Activated naive CD8-positive, alpha-beta T cell treated with anti-CD3 and anti-CD28 coated beads for 36 hours (primary cell): ENCODE results near the gene SLC24A2. TPM values are rescaled to one million over a fixed set of nuclear protein-coding genes. Genes with fewer than 3 reads are reported as not detected.
"Not testable (repeated sequence)": the region's sequence is repeated elsewhere in the genome, so short reads cannot be mapped to it uniquely, and the experiment has no call there.

Experiments used
- DNase-seq: peaks from one replicate; pipeline ENCODE4 v3.0.0; 2021
- H3K27ac Mint-ChIP-seq: one replicate; pipeline ENCODE4 v1.8.0; 2022; ENCODE audit warnings: mild to moderate bottlenecking, moderate library complexity, mixed read lengths
- H3K27me3 Mint-ChIP-seq: one replicate; pipeline ENCODE4 v1.8.0; 2022; ENCODE audit warnings: mild to moderate bottlenecking, mixed read lengths
- H3K36me3 Mint-ChIP-seq: one replicate; pipeline ENCODE4 v1.8.0; 2021; ENCODE audit warnings: mild to moderate bottlenecking, mixed read lengths
- H3K4me1 Mint-ChIP-seq: one replicate; pipeline ENCODE4 v1.8.0; 2021; ENCODE audit warnings: mixed read lengths
- H3K4me3 Mint-ChIP-seq: one replicate; pipeline ENCODE4 v1.8.0; 2022; ENCODE audit warnings: mild to moderate bottlenecking, moderate library complexity, mixed read lengths
- H3K9me3 Mint-ChIP-seq: one replicate; pipeline ENCODE4 v1.8.0; 2022; ENCODE audit warnings: mixed read lengths
- total RNA-seq, 2 experiments: library from RNA; stranded (reverse); gene quantifications; one replicate each; pipeline ENCODE4 v1.2.3, GENCODE V29; 2021

SLC24A2 gene
- total RNA-seq: not detected

- peaks cover 52% of the 10 kb centered on the region for H3K27me3 Mint-ChIP-seq
- H3K9me3 Mint-ChIP-seq: no peaks in the 10 kb centered on the region
- no peak within 1 kb of the TSS for H3K27ac Mint-ChIP-seq
- H3K4me1 Mint-ChIP-seq: no peaks in the 10 kb centered on the region
- DNase-seq: peak; percentile 2
- H3K4me3 Mint-ChIP-seq: no peak within 1 kb of the TSS
- no peaks in the 10 kb centered on the region for H3K36me3 Mint-ChIP-seq
Measured at GRCh38 chr9:19788614-19789271, at the start of gene SLC24A2. Gene SLC24A2 (minus strand): TSS chr9:19789037.

GRCh38 chr9:19833331-19833730 lies 44.5 kb upstream of the SLC24A2 start:
- H3K27me3 Mint-ChIP-seq: peaks cover 11% of the 10 kb centered on the region
- DNase-seq, H3K4me1 Mint-ChIP-seq, H3K9me3 Mint-ChIP-seq, H3K36me3 Mint-ChIP-seq, H3K27ac Mint-ChIP-seq, H3K4me3 Mint-ChIP-seq: not testable (repeated sequence)

GRCh38 chr9:19830796-19831195 lies 42.0 kb upstream of the SLC24A2 start:
- H3K27me3 Mint-ChIP-seq: peaks cover 15% of the 10 kb centered on the region
- no peak overlapping the region for H3K4me3 Mint-ChIP-seq

GRCh38 chr9:19828576-19829109 lies 39.8 kb upstream of the SLC24A2 start:
- no peak overlapping the region for H3K4me3 Mint-ChIP-seq
- DNase-seq: no peak
- peaks cover 3% of the 10 kb centered on the region for H3K9me3 Mint-ChIP-seq
- no peaks in the 10 kb centered on the region for H3K4me1 Mint-ChIP-seq
- H3K27ac Mint-ChIP-seq: no peak overlapping the region
- no peaks in the 10 kb centered on the region for H3K36me3 Mint-ChIP-seq
- peaks cover 15% of the 10 kb centered on the region for H3K27me3 Mint-ChIP-seq

More at GRCh38 chr9:19830796-19831195, 42.0 kb upstream of the SLC24A2 start:
- H3K4me1 Mint-ChIP-seq: no peaks in the 10 kb centered on the region
- DNase-seq: no peak
- H3K27ac Mint-ChIP-seq: no peak overlapping the region
- no peaks in the 10 kb centered on the region for H3K36me3 Mint-ChIP-seq
- peaks cover 4% of the 10 kb centered on the region for H3K9me3 Mint-ChIP-seq

- no peak for DNase-seq
- Mint-ChIP-seq H3K4me3 (no peak overlapping the region), H3K4me1 (no peaks in the 10 kb centered on the region), H3K36me3 (peaks cover 1% of the 10 kb centered on the region), H3K9me3 (peaks cover 20% of the 10 kb centered on the region), H3K27ac (no peak overlapping the region), H3K27me3 (peaks cover 12% of the 10 kb centered on the region)
Measured at GRCh38 chr9:19816769-19817168, 27.9 kb upstream of the SLC24A2 start.

- H3K4me1 Mint-ChIP-seq: no peaks in the 10 kb centered on the region
- H3K27ac Mint-ChIP-seq: no peak overlapping the region
- H3K36me3 Mint-ChIP-seq: no peaks in the 10 kb centered on the region
- H3K4me3 Mint-ChIP-seq: no peak overlapping the region
- peaks cover 18% of the 10 kb centered on the region for H3K27me3 Mint-ChIP-seq
- DNase-seq: no peak
- peaks cover 16% of the 10 kb centered on the region for H3K9me3 Mint-ChIP-seq
Measured at GRCh38 chr9:19812194-19812593, 23.4 kb upstream of the SLC24A2 start.

GRCh38 chr9:19809422-19810269 lies 20.8 kb upstream of the SLC24A2 start:
- Mint-ChIP-seq H3K27me3 (peaks cover 22% of the 10 kb centered on the region), H3K27ac (no peak overlapping the region), H3K9me3 (peaks cover 6% of the 10 kb centered on the region), H3K4me3 (no peak overlapping the region), H3K36me3 (no peaks in the 10 kb centered on the region), H3K4me1 (no peaks in the 10 kb centered on the region)
- DNase-seq: no peak

- DNase-seq: no peak
- Mint-ChIP-seq H3K27me3 (peaks cover 22% of the 10 kb centered on the region), H3K36me3 (no peaks in the 10 kb centered on the region), H3K9me3 (peaks cover 3% of the 10 kb centered on the region), H3K27ac (no peak overlapping the region), H3K4me1 (no peaks in the 10 kb centered on the region), H3K4me3 (no peak overlapping the region)
Measured at GRCh38 chr9:19807182-19807892, 18.5 kb upstream of the SLC24A2 start.

GRCh38 chr9:19804431-19804830 lies 15.6 kb upstream of the SLC24A2 start:
- no peak overlapping the region for H3K27ac Mint-ChIP-seq
- H3K36me3 Mint-ChIP-seq: no peaks in the 10 kb centered on the region
- no peaks in the 10 kb centered on the region for H3K4me1 Mint-ChIP-seq
- H3K4me3 Mint-ChIP-seq: no peak overlapping the region
- H3K9me3 Mint-ChIP-seq: no peaks in the 10 kb centered on the region
- DNase-seq: no peak
- peaks cover 19% of the 10 kb centered on the region for H3K27me3 Mint-ChIP-seq

GRCh38 chr9:19800884-19801283 lies 12.0 kb upstream of the SLC24A2 start:
- Mint-ChIP-seq H3K27ac (no peak overlapping the region), H3K4me3 (no peak overlapping the region), H3K4me1 (no peaks in the 10 kb centered on the region), H3K36me3 (no peaks in the 10 kb centered on the region), H3K9me3 (peaks cover 2% of the 10 kb centered on the region), H3K27me3 (peaks cover 11% of the 10 kb centered on the region)
- no peak for DNase-seq

GRCh38 chr9:19799784-19800183 lies 10.9 kb upstream of the SLC24A2 start:
- H3K36me3 Mint-ChIP-seq: no peaks in the 10 kb centered on the region
- H3K27ac Mint-ChIP-seq: no peak overlapping the region
- peaks cover 2% of the 10 kb centered on the region for H3K9me3 Mint-ChIP-seq
- DNase-seq: no peak
- no peaks in the 10 kb centered on the region for H3K4me1 Mint-ChIP-seq
- peaks cover 4% of the 10 kb centered on the region for H3K27me3 Mint-ChIP-seq
- H3K4me3 Mint-ChIP-seq: no peak overlapping the region

- Mint-ChIP-seq H3K9me3 (no peaks in the 10 kb centered on the region), H3K4me3 (no peak overlapping the region), H3K27ac (no peak overlapping the region), H3K36me3 (no peaks in the 10 kb centered on the region), H3K4me1 (no peaks in the 10 kb centered on the region), H3K27me3 (peaks cover 52% of the 10 kb centered on the region)
- DNase-seq: no peak
Measured at GRCh38 chr9:19788152-19788551, 685 bp downstream of the SLC24A2 start.

- no peaks in the 10 kb centered on the region for H3K9me3 Mint-ChIP-seq
- H3K4me1 Mint-ChIP-seq: no peaks in the 10 kb centered on the region
- H3K36me3 Mint-ChIP-seq: no peaks in the 10 kb centered on the region
- H3K27ac Mint-ChIP-seq: no peak overlapping the region
- DNase-seq: no peak
- H3K27me3 Mint-ChIP-seq: peaks cover 52% of the 10 kb centered on the region
- H3K4me3 Mint-ChIP-seq: no peak overlapping the region
Measured at GRCh38 chr9:19787672-19788071, 1.2 kb downstream of the SLC24A2 start.

- Mint-ChIP-seq H3K27me3 (peaks cover 51% of the 10 kb centered on the region), H3K36me3 (no peaks in the 10 kb centered on the region), H3K27ac (no peak overlapping the region), H3K4me3 (no peak overlapping the region), H3K4me1 (no peaks in the 10 kb centered on the region), H3K9me3 (no peaks in the 10 kb centered on the region)
- no peak for DNase-seq
Measured at GRCh38 chr9:19785230-19785629, 3.6 kb downstream of the SLC24A2 start.

GRCh38 chr9:19784136-19784535 lies 4.7 kb downstream of the SLC24A2 start:
- Mint-ChIP-seq H3K9me3 (no peaks in the 10 kb centered on the region), H3K4me3 (no peak overlapping the region), H3K4me1 (no peaks in the 10 kb centered on the region), H3K27me3 (peaks cover 40% of the 10 kb centered on the region), H3K36me3 (no peaks in the 10 kb centered on the region), H3K27ac (no peak overlapping the region)
- no peak for DNase-seq
